Ectodermal cell (in vitro differentiated cells): ENCODE data around the gene SYNGR3.

Experiments used
- H3K27ac ChIP-seq: 2 replicates; pipeline ENCODE4 v1.7.0; 2013; ENCODE audit warnings: mild to moderate bottlenecking, low read depth, low read length; ENCODE audit not compliant: insufficient read depth, poor library complexity, severe bottlenecking
- H3K27me3 ChIP-seq: 2 replicates; pipeline ENCODE4 v1.7.0; 2013; ENCODE audit warnings: mild to moderate bottlenecking, low read length; ENCODE audit not compliant: insufficient read depth, control insufficient read depth, poor library complexity, severe bottlenecking
- H3K36me3 ChIP-seq: one replicate; pipeline ENCODE4 v1.7.0; 2013; ENCODE audit warnings: low read length; ENCODE audit not compliant: control insufficient read depth, insufficient read depth
- H3K4me1 ChIP-seq: one replicate; pipeline ENCODE4 v1.7.0; 2013; ENCODE audit warnings: low read length; ENCODE audit not compliant: control insufficient read depth, insufficient read depth
- H3K4me3 ChIP-seq: 2 replicates; pipeline ENCODE4 v1.7.0; 2013; ENCODE audit warnings: low read depth, low read length, control low read depth; ENCODE audit not compliant: insufficient read depth
- H3K9me3 ChIP-seq: 2 replicates; pipeline ENCODE4 v1.7.0; 2013; ENCODE audit warnings: mild to moderate bottlenecking, low read length, moderate library complexity; ENCODE audit not compliant: control insufficient read depth
- WGBS, 2 experiments: methylation state at CpG; one replicate each; pipeline ENCODE4 v1.1.7; 2013; ENCODE audit warnings: missing lambda C conversion rate in 2 of 2; 5-methylcytosine and 5-hydroxymethylcytosine counted together

Gene SYNGR3

DNA sequence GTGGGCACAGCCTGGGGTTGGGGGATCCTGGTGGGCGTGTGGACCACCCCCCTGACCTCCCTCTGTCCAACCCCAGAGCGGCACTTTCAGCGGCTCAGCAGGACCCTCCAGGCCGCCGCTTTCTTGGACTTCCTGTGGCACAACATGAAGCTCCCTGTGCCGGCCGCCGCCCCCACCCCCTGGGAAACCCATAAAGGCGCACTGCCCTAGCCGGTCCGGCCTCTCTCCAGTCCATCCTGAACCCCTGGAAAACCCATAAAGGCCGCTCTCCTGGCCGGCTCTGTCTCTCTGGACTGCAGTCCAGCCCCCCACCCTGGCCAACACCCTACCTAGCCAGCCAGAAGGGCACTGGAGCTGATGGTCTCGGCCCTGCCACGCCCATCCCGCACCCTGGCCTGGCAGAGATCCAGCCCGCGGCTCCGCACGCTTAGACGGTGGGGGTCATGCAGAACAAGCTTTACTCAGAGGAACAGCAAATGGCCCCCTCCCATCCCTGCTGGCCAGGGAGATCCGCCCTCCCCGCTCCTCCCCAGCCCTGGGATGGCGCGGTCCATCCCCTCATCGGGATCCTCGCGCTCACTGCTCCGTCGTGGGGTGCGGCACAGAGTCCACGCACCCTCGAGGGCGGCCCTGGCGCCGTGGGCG is 11.2 kb upstream of the SYNGR3 start:
- H3K4me1 ChIP-seq, result peaks cover 26% of the 10 kb centered on the region
- H3K4me3 ChIP-seq, result no peak overlapping the region
- WGBS, 2 experiments, result 79 to 82% methylated on average over 37 of the region's 37 CpGs
- peaks cover 25% of the 10 kb centered on the region for H3K36me3 ChIP-seq
- H3K27me3 ChIP-seq, result peaks cover 51% of the 10 kb centered on the region
- H3K9me3 ChIP-seq, result no peaks in the 10 kb centered on the region
- H3K27ac ChIP-seq, result no peak overlapping the region

DNA sequence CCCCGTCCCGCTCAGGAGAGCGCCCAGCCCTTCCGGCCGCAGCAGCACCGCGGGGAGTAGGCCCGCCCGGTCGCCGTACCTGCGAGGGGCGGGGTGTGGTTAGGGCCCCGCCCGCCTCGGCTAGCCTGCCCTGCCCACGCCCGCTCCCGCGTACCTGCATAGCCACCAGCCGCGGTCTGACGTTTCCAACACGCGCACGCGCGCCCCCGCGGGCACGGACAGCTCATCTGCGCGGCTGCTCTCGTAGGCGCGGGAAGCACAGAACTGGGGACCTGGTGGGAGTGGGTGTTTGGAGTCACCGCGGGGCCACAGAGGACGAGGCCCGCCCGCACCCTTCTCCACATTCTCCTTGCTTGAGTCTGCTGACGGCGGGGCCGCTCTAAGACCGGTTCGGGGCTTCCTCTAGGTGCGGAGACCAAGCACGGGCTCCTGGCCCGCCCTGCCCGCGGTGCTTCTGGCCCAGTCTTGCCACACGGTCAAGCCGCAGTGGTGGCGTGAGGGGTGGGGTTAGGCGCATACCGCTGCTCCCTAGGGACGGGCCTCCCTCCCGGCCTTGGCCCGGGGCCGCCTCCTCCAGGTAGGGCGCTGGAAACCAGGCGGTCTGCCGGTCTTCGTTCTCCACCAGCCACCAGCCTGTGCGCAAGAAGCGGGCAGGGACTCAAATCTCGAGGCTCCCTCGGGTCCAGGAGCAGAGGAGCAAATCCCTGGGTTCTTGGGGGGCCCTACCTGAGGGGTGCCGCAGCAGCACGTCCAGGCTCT is 10.3 kb upstream of the SYNGR3 start:
- no peaks in the 10 kb centered on the region for H3K9me3 ChIP-seq
- H3K27ac ChIP-seq, result no peak overlapping the region
- 11 to 13% methylated on average over 70 of the region's 70 CpGs for WGBS, 2 experiments
- no peak overlapping the region for H3K4me3 ChIP-seq
- H3K27me3 ChIP-seq, result peaks cover 51% of the 10 kb centered on the region
- H3K4me1 ChIP-seq, result peaks cover 26% of the 10 kb centered on the region
- peaks cover 25% of the 10 kb centered on the region for H3K36me3 ChIP-seq

DNA sequence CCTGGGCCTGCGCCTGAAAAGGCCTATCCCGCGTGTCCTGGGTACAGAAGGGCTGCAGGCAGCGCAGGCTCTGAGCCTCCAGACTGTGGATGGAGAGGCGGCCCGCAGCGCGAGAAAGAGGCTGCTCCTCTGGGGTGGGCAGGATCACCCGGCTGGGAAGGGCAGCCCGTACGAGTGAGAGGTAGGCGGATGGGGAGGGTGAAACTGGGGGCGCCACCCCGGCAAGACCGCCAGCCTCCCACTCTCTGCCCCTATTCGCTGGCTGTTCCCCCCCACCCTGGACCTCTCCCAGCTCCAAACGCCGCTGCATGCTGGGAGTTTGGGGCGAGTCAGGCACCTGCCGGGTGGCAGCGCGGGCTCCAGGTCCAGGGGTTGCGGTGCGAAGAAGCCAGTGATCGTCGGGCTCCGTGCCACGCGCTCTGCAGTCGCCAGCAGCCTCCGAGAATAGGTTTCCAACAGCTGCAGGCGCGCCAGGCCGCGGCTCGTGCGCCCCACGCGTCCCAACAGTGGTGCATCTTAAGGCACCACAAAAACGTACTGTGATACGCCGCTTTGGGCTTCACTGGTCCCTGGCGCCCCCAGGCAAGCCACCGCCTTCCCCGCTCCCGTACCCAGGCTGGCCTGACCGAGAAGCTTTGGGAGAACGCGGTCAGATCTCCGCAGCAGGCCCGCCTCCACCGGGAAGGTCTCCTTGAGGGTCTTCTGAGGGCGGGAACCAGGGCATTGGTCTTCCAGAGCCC is 9.6 kb upstream of the SYNGR3 start:
- H3K4me1 ChIP-seq, result peaks cover 26% of the 10 kb centered on the region
- no peak overlapping the region for H3K27ac ChIP-seq
- H3K9me3 ChIP-seq, result no peaks in the 10 kb centered on the region
- WGBS, 2 experiments, result 20 to 22% methylated on average over 53 of the region's 53 CpGs
- peaks cover 51% of the 10 kb centered on the region for H3K27me3 ChIP-seq
- peaks cover 17% of the 10 kb centered on the region for H3K36me3 ChIP-seq
- H3K4me3 ChIP-seq, result no peak overlapping the region

DNA sequence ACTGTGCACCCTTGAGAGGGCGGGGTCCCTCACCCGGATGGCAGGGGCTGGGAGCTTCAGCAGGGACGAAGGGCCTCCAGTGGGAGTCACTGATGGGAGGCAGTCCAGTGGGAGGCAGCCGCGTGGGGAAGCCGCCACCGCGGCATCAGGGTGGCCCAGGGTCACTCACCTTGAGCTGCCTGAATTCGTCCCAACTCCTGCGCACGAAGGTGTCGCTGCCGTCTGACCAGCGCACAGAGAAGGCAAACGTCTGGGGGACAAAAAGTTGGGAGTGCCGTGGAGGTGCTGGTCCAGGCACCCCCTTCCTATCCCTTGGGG is 9.0 kb upstream of the SYNGR3 start:
- H3K9me3 ChIP-seq, result no peaks in the 10 kb centered on the region
- H3K4me1 ChIP-seq, result peaks cover 26% of the 10 kb centered on the region
- 57 to 60% methylated on average over 16 of the region's 16 CpGs for WGBS, 2 experiments
- H3K27me3 ChIP-seq, result peaks cover 51% of the 10 kb centered on the region
- peaks cover 20% of the 10 kb centered on the region for H3K36me3 ChIP-seq
- no peak overlapping the region for H3K27ac ChIP-seq
- no peak overlapping the region for H3K4me3 ChIP-seq

DNA sequence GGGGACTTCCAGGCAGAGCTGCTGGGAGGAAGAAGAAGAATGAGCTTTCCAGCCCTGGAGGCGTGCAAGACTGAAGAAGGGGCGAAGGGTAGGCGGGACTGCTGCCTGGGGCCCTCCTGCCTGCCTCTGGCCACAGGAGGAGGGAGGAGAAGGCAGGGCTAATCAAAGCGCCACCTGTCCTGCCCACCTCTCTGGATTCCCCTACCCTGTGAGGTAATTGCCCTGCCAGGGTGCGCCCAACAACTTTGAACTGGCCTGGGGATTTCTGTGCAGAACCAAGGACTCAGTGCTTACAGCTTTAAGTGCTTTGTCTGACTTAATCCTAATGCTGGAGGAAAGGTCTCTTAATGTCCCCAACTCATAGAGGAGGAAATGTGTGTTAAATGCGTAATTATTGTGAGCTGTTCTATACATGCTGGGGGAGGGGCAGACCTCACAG is 8.4 kb upstream of the SYNGR3 start, which contains the start of gene NOXO1:
Gene NOXO1, minus strand, starts transcription at position 72 of the 439 bp plus-strand sequence. CDS start 290 bp downstream, outside the sequence.
- Histone ChIP-seq H3K4me3 (no peak within 1 kb of the TSS), H3K4me1 (peaks cover 26% of the 10 kb centered on the region), H3K36me3 (peaks cover 26% of the 10 kb centered on the region), H3K27ac (no peak within 1 kb of the TSS), H3K27me3 (peaks cover 51% of the 10 kb centered on the region), H3K9me3 (no peaks in the 10 kb centered on the region)
- 59 to 62% methylated on average over 6 of the region's 6 CpGs for WGBS, 2 experiments

DNA sequence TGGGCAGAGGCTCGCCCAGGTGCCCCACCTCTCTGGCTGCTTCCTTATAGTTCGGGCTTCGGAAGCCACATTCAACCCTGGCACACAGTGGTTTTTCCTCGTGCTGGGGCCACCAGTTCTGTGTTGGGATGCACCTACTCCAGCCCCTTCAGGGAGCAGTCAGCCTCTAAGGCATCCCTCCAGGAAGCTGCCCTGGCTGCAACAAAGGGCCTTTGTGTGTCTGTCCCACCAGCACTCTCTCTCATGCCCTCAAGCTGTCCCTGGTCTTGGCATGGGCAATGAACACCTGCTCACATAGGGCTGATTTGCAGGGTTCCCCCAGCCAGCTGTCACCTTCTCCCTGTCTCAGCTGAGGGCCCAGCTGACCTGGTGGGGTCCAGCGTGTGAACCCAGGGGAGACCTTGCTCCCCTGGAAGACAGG is 7.7 kb upstream of the SYNGR3 start:
- Histone ChIP-seq H3K4me3 (no peak overlapping the region), H3K4me1 (peaks cover 26% of the 10 kb centered on the region), H3K9me3 (no peaks in the 10 kb centered on the region), H3K27me3 (peaks cover 51% of the 10 kb centered on the region), H3K27ac (no peak overlapping the region), H3K36me3 (peaks cover 32% of the 10 kb centered on the region)
- WGBS, 2 experiments, result 73 to 75% methylated on average over 5 of the region's 5 CpGs

DNA sequence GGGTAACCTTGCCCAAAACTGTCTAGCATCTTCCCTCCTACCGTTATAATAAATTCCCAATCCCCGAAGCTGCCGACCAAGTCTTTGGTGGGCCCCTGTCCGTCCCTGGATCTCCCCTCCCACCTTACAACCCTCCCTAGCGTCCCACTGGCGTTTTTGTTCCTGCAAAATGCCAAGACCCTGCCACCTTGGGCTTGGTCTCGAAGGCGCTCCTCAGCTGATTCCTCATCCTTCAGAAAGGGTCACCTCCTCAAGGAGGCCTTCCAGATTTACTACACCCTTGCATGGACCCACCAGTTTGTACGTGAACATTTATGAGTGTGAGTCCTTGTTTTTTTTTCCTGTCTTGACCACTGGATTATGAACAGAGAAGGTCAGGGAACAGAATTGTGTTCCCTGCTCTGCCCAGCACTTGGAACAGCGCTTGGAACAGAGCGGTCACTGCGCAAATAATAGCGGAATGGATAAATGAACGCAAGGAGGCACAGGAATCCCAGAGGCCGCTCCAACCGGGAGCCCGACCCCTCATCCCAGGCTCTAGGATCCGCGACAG is 6.7 kb upstream of the SYNGR3 start:
- Histone ChIP-seq H3K9me3 (no peaks in the 10 kb centered on the region), H3K27ac (no peak overlapping the region), H3K36me3 (peaks cover 25% of the 10 kb centered on the region), H3K27me3 (peaks cover 51% of the 10 kb centered on the region), H3K4me1 (peaks cover 26% of the 10 kb centered on the region), H3K4me3 (peak overlapping the region; percentile 71)
- WGBS, 2 experiments, result 36 to 37% methylated on average over 19 of the region's 19 CpGs

DNA sequence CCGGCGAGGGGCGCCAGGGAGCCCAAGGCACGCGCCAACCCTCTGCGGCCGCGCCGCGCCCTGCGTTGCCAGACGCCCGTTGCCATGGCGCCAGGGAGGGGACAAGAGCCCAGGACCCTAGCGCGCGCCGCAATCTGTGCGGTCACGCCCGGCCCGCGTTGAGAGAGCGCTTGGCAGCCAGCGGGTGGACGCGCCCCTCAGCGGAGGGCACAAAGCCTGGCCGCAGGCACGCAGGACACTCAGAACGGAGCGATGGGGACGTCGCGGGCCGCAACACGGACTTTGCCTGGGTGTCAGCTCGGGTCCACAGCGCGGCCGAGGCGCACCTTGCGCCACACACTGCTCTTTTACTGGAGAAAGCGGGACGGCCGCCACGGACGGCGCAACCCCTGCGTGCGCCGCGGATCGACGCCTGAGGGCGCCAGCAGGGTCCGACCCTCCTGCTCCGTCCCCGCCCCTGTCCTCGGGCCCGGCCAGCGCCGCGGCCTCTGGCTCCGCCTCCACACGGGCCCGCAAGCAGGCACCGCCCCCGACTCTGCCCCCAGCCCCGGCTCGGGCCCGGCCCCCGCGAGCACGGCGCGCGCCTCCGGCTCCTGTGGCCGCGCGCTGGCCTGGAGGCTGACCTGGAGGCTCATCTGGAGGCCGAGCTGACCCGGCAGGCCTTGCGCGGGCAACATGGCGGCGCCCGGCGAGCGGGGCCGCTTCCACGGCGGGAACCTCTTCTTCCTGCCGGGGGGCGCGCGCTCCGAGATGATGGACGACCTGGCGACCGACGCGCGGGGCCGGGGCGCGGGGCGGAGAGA is 6.0 kb upstream of the SYNGR3 start, which contains the start of gene GFER:
Gene GFER, plus strand, starts transcription at position 650 of the 803 bp plus-strand sequence. Its CDS starts 26 bp downstream, at position 676.
- Histone ChIP-seq H3K27me3 (peaks cover 51% of the 10 kb centered on the region), H3K36me3 (peaks cover 18% of the 10 kb centered on the region), H3K27ac (peak within 1 kb of the TSS; percentile 95), H3K4me3 (peak within 1 kb of the TSS; percentile 71), H3K9me3 (no peaks in the 10 kb centered on the region), H3K4me1 (peaks cover 26% of the 10 kb centered on the region)
- WGBS, 2 experiments, result 0 to 1% methylated on average over 109 of the region's 109 CpGs

DNA sequence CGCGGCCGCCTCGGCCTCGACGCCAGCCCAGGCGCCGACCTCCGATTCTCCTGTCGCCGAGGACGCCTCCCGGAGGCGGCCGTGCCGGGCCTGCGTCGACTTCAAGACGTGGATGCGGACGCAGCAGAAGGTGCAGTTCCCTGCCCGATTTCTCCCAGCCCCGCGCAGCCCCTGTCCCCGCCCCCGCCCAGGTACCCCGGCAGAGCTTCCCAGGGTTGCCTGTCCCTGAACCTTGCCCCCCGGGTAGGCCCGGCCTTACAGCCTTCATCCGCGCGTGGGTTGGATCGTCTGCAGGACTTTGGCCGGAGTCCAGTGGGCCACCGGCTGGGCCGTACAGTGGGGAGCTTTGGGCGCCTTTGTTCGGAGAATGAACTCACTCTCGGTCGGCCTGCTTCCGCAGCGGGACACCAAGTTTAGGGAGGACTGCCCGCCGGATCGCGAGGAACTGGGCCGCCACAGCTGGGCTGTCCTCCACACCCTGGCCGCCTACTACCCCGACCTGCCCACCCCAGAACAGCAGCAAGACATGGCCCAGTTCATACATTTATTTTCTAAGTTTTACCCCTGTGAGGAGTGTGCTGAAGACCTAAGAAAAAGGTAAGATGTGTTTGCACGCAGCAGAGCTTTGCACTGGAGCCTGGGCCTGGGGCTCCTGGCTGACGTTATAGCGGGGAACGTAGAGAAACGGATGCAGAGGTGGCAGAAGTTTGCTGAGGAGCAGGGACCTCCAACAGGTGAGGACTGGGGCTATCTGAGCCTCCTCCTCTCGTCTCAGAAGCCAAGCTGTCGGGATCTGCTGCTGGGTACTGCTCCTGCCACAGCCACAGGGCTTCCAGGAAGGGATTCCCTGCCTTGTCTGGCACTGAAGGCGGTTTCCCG is 5.2 kb upstream of the SYNGR3 start:
- Histone ChIP-seq H3K27me3 (peaks cover 51% of the 10 kb centered on the region), H3K36me3 (peaks cover 18% of the 10 kb centered on the region), H3K4me3 (peak overlapping the region; percentile 71), H3K4me1 (peaks cover 29% of the 10 kb centered on the region), H3K9me3 (no peaks in the 10 kb centered on the region), H3K27ac (peak overlapping the region; percentile 63)
- WGBS, 2 experiments, result 7 to 9% methylated on average over 58 of the region's 58 CpGs
